WTC11 (cell line): ENCODE measurements around the gene RNASE7.

Experiments used
- SP1 ChIP-seq: sonication (generic); formaldehyde crosslinking; conservative IDR thresholded peaks from 2 replicates; pipeline ENCODE4 v1.8.1; 2022; ENCODE audit warnings: missing genetic modification reagents
- TF ChIP-seq, protein P1 (sequence below): sonication (generic); formaldehyde crosslinking; IDR thresholded peaks from 2 replicates; pipeline ENCODE4 v1.8.0; 2022; ENCODE audit warnings: mild to moderate bottlenecking, missing genetic modification reagents
- TF ChIP-seq, protein P2 (sequence below): fragments of 200-600 bp; IDR thresholded peaks from 2 replicates; pipeline ENCODE4 v1.8.0; 2022; ENCODE audit warnings: antibody characterized with exemption
- TF ChIP-seq, protein P3 (sequence below): fragments of 250-450 bp; sonication (Bioruptor Pico); IDR thresholded peaks from 2 replicates; pipeline ENCODE4 v1.9.0; 2021; ENCODE audit warnings: mild to moderate bottlenecking
- TF ChIP-seq, protein P4 (sequence below): fragments of 250-450 bp; sonication (Bioruptor Pico); conservative IDR thresholded peaks from 2 replicates; pipeline ENCODE4 v1.9.0; 2021; ENCODE audit warnings: mild to moderate bottlenecking

DNA sequence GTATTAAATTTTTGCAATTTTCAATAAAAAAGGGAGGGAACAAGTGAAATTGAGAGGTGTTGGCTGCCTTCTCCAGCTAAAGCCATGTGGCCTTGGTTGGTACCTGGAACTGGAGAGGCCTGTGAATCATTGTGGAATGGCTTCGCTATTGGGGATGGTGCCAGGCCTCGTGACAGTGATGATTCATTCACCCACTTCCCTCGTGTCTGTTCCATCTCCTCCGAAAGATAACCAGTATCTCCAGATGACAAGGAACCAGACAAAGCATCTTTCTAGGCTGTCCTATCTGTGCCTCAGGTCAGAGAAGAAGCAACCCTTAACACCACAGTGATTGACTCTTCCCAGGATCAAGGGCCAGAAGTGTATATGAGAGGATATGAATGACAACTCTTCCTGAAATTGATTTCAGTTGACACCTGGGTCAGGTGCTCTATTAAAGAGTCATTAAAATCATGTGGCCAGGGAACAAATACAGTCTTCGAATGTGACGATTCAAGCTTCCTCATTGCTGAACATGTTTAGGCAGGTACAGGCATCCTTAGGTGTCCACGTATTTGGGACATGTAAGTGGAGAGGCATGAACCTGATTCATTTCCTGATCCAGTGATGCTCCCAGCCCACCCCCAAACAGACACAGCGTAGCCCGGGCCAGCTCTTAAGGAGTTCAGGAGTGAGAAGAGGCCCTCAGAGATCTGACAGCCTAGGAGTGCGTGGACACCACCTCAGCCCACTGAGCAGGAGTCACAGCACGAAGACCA lies at the start of gene RNASE7:
- TF ChIP-seq SP1: no peak
- TF ChIP-seq, protein P1, sequence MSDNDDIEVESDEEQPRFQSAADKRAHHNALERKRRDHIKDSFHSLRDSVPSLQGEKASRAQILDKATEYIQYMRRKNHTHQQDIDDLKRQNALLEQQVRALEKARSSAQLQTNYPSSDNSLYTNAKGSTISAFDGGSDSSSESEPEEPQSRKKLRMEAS: no peak
- TF ChIP-seq, protein P2, sequence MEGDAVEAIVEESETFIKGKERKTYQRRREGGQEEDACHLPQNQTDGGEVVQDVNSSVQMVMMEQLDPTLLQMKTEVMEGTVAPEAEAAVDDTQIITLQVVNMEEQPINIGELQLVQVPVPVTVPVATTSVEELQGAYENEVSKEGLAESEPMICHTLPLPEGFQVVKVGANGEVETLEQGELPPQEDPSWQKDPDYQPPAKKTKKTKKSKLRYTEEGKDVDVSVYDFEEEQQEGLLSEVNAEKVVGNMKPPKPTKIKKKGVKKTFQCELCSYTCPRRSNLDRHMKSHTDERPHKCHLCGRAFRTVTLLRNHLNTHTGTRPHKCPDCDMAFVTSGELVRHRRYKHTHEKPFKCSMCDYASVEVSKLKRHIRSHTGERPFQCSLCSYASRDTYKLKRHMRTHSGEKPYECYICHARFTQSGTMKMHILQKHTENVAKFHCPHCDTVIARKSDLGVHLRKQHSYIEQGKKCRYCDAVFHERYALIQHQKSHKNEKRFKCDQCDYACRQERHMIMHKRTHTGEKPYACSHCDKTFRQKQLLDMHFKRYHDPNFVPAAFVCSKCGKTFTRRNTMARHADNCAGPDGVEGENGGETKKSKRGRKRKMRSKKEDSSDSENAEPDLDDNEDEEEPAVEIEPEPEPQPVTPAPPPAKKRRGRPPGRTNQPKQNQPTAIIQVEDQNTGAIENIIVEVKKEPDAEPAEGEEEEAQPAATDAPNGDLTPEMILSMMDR: no peak
- TF ChIP-seq, protein P3, sequence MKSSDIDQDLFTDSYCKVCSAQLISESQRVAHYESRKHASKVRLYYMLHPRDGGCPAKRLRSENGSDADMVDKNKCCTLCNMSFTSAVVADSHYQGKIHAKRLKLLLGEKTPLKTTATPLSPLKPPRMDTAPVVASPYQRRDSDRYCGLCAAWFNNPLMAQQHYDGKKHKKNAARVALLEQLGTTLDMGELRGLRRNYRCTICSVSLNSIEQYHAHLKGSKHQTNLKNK (CRISPR knock-in tag): no peak
- TF ChIP-seq, protein P4, sequence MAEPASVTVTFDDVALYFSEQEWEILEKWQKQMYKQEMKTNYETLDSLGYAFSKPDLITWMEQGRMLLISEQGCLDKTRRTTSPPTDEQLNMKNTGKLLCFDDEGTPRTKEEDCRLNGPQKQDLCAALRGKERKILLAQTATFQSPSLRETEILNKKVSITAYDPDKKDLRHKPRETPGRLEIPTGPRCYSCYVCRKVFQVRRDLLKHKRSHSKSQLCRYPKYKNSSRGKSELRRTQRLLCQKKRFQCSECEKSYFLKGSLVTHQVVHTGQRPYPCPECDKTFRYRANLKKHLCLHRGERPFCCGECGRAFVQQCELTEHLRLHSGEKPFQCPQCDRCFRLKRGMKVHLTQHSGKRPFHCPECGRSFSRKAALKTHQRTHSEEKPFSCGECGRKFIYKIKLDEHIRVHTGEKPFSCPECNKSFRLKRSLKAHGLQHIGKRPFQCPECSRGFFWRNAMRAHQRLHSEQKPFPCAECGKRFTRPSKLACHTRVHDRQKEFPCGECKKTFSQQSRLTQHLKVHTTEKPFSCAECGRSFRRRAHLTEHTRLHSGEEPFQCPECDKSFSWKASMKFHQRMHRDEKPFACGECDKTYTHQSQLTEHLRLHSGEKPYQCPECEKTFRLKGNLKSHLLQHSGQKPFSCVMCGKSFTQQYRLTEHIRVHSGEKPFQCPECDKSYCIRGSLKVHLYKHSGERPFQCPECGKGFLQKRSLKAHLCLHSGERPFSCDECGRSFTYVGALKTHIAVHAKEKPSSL (CRISPR knock-in tag): no peak
